ENCODE data around the gene SHC4. TPM values are rescaled to one million over a fixed set of nuclear protein-coding genes. Genes with fewer than 3 reads are reported as not detected.

Gene SHC4
- total and polyA plus RNA-seq, 9 of the 15 experiments (the other 6 are each of a cell fraction or from before 2014, with no cell fraction given): 0.43 to 1.2 (median 0.67) TPM

GRCh38 chr15:48858401-48858800 is 105.3 kb downstream of the SHC4 start (continued):
- TF ChIP-seq ARID3A (IDR thresholded peaks at IDR 0.05; ENCODE audit: borderline replicate concordance, low read depth, low read length) (peak; percentile 86), CBFA2T2 (conservative IDR thresholded peaks at IDR 0.05) (peak; percentile 41), KDM4B (IDR thresholded peaks at IDR 0.05; ENCODE audit: borderline replicate concordance in 2 of 2, low read depth in 1 of 2) (no peak), NCOA6 (IDR thresholded peaks at IDR 0.05) (no peak), ZNF232 (CRISPR knock-in tag; IDR thresholded peaks at IDR 0.05) (no peak), MYBL2 (IDR thresholded peaks at IDR 0.05; ENCODE audit: low read depth) (no peak), MYBL2 (CRISPR knock-in tag; IDR thresholded peaks at IDR 0.05; ENCODE audit: borderline replicate concordance) (no peak), ARID1B (IDR thresholded peaks at IDR 0.05) (peak; percentile 80), TOE1 (IDR thresholded peaks at IDR 0.05; ENCODE audit: borderline replicate concordance) (no peak), TOE1 (CRISPR knock-in tag; IDR thresholded peaks at IDR 0.05; ENCODE audit: borderline replicate concordance, low read depth) (no peak), ZNF311 (CRISPR knock-in tag; IDR thresholded peaks at IDR 0.05) (no peak), HSF4 (CRISPR knock-in tag; IDR thresholded peaks at IDR 0.05; ENCODE audit: borderline replicate concordance) (no peak), TEAD4 (IDR thresholded peaks at IDR 0.05; ENCODE audit: low read length) (peak; percentile 72), TEAD4 (CRISPR knock-in tag; IDR thresholded peaks at IDR 0.05; ENCODE audit: borderline replicate concordance) (no peak), SREBF1 (IDR thresholded peaks at IDR 0.05; ENCODE audit: borderline replicate concordance, low read depth, low read length) (no peak), SIRT6 (IDR thresholded peaks at IDR 0.05; ENCODE audit: low read depth, low read length) (no peak), EGR1 (conservative IDR thresholded peaks at IDR 0.05) (no peak), TRIM28 (IDR thresholded peaks at IDR 0.05) (no peak), ZNF707 (CRISPR knock-in tag; conservative IDR thresholded peaks at IDR 0.05) (no peak), ASH1L (IDR thresholded peaks at IDR 0.05; ENCODE audit: borderline replicate concordance, low read depth, partially characterized antibody) (no peak), RFX1 (IDR thresholded peaks at IDR 0.05) (no peak), SMARCB1 (IDR thresholded peaks at IDR 0.05; ENCODE audit: insufficient read length, low read depth) (no peak), NR3C1 (CRISPR knock-in tag; IDR thresholded peaks at IDR 0.05) (no peak), PURB (CRISPR knock-in tag; IDR thresholded peaks at IDR 0.05; ENCODE audit: low read depth) (no peak)
- TF ChIP-seq, protein P1, sequence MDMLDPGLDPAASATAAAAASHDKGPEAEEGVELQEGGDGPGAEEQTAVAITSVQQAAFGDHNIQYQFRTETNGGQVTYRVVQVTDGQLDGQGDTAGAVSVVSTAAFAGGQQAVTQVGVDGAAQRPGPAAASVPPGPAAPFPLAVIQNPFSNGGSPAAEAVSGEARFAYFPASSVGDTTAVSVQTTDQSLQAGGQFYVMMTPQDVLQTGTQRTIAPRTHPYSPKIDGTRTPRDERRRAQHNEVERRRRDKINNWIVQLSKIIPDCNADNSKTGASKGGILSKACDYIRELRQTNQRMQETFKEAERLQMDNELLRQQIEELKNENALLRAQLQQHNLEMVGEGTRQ (CRISPR knock-in tag; IDR thresholded peaks at IDR 0.05): no peak
- TF ChIP-seq, protein P2, sequence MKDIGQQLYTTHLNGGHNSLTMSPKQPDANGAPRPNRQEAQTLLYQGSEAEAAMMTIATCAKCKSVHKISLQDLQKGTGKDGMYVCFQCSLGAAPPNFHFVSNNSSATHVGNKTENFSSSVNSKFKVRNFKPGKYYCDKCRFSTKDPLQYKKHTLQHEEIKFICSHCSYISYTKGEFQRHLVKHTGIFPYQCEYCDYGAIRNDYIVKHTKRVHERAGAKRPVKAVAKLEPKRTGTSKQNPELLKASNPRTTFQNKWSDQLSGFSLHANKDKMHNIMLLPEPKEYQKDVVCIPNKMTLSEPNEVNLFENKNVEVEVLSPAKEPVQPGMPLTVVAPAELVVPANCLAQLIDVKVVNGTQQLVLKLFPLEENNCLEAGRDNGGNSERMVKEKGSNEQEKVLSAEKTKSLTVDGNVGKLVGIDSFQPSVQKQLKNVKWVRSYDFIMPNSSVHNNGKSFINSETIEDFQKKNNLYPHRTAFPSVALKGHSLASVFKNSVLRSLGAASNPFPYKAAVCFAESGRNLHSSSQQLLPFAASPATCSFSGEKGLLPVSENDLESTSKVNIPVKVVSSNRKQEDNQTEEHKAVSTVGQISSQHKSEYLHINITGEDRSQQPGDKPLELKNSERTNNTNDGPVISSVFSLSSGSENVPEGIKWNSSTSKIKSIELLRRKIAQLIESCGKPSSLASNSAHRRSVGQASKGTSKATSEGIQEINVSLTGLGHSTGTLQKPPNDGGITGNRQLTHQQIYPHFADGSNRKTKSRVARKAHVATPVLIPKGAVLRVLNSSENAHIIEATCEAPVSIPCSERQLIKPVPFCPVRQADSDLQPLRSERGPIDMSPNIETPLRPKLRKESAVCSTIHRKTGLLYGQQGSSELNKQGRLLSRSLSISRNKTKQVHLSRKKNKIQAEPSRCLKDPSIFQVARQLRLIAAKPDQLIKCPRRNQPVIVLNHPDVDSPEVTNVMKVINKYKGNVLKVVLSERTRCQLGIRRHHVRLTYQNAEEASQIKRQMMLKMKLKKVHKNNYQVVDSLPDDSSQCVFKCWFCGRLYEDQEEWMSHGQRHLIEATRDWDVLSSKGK (CRISPR knock-in tag; IDR thresholded peaks at IDR 0.05): no peak

Measured in K562 (cell line).